DMS79 treated with DMSO at 0.1 percent for 48 hours (cell line): ENCODE results near the gene LAMA5.
A peak's percentile ranks its signal among the peaks of the same experiment; 100 is the strongest.

Experiments used
- DNase-seq: peaks from one replicate; lab custom pipeline; 2025; lab: John Stamatoyannopoulos, UW

Gene LAMA5

DNA sequence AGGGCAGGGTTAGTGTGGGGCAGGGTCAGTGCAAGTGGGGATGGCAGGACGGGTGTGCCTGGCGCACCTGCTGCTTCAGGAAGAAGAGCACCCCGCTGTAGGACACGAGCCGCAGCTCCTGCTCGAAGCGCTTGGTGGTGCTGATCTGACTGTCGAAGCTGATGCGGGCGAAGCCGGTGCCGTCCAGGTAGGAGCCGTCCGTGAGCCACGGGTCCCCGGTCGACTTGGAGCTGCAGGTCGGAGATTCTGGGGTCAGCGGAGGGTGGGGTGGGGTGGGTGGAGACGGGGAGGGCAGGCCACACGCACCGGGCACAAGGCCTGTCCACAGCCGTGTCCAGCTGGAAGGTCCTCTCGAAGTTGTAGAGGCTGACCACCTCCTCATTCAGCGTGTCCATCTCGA is 54.1 kb downstream of the LAMA5 start:
- DNase-seq = no peak

DNA sequence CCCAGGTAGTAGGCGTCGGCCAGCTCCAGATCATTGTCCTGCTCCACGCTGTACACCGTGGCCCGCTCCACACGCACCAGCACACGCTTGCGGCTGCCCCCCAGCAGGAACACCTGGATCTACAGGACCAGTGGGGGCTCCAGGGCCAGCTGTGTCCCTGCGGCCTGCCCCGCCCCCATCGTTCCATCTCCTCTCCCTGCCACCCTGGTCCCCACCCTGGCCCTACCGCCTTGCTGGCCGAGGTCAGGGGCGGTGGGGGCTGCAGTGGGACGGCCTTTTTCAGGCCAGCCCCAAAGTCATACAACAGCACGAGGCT is 54.5 kb downstream of the LAMA5 start:
- DNase-seq = no peak

DNA sequence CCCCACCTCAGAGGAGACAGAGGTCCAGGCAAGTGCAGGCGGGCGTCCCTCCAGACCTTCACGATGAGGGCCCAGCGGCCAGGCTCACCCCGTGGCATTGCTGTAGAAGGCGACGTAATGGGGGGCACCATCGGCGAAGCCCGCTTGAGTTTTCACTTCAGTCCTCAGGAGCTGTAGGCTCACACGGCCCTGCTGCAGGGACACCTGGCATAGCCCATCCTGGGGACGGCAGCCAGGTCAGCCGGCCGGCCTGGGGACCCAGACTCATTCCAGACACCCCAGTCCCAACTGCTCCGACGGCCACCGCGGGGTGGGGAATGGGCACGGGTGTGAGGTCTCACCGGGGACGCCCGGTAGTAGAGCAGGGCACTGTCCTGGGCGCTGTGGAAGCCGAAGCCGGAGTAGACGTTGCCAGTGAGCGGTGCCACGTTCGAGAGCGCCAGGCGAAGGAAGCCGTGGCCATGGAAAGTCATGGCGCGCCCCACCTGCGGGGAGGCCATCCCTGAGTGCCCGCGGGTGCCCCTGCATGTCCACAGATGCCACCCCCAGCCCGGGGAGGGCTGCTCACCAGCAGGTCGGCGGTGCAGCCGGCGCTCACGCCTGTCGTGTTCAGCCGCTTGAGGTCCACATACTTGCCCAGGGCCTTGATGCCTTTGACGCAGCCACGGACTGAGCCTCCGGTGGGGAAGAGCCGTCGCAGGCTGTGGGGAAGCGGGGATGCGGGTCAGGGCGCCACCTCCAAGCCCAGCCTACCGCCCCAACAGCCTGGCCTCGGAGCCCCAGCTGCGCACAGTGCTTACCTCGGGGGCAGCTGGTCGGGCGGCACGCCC is 55.1 kb downstream of the LAMA5 start:
- no peak for DNase-seq

DNA sequence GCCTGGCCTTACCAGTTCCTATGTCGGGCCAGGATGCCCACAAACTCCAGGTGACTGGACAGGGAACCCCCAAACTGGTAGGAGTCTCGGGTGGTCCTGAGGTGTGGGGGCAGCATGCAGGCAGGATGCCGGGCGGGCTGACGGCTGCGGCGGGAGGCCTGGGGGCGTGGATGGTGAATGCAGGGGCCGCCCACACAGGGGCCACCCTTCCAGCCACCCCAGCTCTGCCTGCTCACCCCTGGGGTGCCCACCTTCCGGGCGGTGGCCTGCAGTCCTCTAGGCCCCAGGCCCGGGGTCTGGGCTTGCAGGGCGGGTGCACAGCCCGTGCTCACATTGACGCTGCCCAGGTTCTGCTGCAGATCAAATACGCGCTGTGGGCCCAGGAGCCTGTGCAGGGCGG is 56.0 kb downstream of the LAMA5 start:
- DNase-seq = no peak

DNA sequence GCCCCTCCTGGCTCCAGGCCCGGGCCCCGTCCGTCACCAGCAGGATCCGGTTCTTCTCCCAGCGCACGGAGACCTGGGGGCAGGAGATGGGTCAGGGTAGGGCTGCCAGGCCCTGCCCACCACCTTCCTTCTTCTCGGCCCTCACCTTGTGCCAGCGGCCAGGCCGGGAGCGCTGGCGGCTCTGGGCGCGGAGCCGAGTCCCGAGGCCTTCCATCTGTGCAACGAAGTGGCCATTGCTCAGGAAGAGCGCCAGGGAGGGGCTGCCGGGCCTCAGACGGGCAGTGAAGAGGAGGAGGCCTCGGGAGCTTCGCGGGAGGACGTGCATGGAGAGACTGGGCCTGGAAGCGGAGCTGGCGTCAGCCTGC is 56.4 kb downstream of the LAMA5 start:
- DNase-seq = no peak

DNA sequence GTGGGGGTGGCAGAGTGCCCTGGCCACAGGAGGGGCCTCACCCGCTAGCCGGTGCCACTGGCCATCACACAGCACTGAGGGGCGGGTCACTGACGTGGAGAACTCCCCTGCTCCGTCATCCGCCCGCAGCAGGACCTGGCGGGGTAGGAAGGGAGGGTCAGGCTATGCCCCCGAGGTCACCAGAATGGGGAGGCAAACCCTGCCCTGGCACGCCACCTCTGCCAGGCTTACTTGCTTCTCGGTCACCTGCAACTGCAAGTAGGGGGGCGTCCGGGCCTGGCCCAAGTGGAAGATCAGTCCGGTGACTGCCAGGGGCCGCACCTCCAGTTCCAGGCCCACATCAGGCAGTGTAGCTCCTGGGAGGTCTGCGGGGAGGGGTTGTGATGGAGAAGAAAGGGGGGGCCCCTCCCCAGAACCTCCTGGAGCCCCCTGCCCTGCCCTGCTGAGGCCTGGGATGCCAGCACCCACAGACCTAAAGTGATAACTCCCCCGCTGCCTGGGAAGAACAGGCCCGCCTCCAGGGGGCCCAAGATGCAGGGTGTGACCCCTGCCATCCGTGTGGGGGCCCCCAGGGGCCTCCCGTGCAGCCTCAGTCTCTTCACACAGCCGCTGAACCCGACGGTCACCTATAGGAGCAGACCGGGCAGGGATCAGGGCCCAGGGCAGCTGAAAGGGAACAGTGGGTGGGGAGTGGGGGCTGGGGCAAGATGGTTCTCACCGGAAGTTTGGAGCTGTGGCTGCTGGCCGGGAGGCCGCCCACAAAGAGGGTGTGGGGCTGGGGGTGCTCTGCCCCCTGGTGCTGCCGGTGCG is 57.0 kb downstream of the LAMA5 start:
- DNase-seq = no peak

DNA sequence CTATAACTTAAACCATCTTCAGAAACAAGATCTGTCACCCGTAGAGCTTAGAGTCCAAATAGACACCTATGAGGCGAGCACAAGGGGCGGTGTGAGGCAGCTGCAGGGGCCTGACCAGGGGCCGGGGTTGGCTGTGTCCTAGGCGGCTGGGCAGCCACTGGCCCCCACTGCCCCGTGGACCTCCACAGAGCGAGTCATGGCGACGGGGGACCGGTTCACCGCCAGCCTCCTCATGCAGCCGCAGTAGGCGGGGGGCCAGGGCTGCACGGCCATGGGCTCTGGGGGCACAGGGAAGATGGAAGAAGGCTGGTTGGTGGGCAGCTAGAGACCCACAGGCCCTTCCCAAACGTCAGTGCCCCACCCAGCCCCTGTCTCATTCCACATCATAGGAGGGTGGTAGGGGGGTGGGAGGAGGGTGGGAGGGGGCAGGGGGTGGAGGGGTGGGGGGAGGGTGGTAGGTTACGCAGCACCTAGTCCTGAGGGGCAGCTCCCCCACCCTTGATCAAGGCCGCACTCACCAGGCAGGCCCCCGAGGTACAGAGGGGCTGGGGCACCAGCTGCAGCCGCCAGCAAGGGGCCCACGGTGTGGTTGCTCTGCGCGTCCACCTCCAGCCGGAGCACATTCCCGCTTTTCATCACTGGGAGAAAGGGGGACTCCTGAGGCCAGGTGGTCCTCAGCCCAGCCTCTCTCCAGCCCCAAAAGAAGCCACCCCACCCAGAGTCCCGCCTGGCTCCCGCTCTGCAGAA is 57.7 kb downstream of the LAMA5 start:
- DNase-seq = no peak

DNA sequence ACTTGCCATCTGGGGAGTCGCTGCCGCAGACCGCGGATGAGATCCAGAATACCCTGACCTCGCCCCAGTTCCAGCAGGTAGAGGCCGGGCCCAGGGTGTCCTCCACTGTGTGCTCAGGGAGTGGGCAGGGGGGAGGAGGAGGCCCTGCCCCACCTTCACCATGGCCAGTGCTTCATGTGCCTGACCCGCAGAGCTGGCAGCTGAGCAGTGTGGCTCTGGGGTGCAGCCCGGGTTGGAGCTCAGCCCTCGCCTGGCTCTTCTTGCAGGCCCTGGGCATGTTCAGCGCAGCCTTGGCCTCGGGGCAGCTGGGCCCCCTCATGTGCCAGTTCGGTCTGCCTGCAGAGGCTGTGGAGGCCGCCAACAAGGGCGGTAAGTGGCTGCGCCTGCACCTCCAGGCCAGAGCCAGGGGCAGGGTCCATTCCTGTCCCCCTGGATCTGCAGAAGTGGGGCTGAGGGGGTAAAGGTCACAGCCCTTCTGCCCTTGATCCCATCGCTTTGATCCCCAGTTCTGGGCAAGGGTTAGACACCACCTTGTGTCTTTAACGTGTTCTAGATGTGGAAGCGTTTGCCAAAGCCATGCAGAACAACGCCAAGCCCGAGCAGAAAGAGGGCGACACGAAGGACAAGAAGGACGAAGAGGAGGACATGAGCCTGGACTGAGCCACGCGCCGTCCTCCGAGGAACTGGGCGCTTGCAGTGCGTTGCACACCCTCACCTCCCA is 58.9 kb downstream of the LAMA5 start:
- DNase-seq = no peak

DNA sequence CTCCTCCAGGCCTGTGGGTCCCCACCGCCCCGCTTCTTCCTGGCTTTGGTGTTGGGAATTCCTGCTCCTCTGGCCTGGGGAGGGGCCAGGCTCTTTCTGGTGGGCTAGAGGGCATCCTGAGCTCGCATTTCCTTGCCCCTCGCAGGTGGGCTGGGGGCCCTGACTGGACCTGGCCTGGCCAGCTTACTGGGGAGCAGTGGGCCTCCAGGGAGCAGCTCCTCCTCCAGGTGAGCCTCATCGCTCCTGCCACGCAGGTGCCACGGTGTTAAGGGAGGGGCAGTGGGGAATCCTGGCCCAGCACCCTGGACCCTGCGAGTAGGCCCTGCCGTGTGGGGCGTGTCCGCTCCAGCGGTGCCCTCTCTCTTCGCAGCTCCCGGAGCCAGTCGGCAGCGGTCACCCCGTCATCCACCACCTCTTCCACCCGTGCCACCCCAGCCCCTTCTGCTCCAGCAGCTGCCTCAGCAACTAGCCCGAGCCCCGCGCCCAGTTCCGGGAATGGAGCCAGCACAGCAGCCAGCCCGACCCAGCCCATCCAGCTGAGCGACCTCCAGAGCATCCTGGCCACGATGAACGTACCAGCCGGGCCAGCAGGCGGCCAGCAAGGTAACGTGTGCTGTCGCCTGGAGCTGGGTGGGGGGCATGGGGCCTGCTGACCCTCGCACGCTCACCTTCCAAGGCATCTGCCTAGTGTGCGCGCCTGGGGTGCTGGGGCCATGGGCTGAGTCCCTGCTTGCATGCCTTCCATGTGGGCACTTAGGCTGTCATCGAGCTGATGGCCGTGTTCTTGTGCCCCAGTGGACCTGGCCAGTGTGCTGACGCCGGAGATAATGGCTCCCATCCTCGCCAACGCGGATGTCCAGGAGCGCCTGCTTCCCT is 59.6 kb downstream of the LAMA5 start:
- DNase-seq = no peak

DNA sequence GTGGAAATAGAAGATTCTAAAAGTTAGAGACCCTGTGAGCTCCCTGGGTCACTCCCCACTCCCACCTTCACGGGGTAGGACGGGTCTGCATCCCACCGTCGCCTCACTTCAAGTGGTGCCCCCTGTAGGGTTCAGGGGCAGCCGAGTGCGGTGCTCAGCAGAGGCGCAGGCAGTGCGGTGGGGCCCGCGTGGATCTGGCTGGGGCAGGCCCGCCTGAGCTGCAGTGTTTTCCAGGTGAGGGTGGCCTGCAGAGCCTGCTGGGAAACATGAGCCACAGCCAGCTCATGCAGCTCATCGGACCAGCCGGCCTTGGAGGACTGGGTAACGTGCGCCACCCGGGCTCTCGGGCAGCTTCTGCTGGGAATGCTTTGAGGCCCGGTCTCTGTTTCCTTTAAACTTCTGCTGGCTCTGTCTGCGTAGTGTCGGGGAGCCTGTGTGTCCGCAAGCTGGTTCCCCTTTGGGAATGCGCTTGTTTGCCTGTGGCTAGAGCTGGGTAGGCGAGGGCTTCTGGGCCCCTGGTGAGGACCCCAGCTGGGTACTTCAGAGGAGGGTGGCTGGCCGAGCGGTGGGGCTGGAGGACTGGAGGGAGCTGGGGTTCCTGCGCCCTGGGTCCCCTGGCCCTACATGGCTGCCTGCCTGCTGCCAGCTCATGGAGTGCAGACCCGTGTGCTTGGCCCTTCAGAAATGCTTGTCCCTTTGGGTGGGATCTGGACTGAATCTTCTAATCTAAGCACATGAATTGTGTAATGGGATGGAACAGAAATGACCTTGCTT is 60.5 kb downstream of the LAMA5 start:
- DNase-seq = no peak

DNA sequence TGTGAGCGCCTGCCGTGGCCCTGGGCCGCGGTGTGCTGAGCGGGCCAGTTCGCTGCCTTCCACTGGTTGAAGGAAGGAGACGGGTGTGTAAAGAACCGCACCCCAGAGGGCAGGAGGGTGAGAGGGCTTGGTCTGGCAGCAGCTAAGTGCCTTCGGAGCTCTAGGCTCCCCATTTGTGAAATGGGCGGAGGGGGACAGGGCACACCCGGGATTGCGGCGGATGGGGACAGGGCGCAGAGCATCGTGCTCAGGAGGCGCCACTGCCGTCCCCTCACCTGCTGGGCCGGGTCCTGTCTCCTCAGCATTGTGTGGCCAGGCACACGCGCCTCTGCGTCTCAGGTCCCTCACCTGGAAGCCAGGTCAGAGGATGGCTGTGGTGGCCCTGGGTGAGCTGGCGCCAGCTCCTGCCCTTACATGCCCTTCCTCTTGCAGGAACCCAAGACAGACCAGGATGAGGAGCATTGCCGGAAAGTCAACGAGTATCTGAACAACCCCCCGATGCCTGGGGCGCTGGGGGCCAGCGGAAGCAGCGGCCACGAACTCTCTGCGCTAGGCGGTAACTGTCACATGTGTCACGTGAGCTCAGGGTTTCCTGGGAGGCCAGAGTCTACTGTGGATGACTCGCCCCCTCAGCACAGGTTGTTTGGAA is 61.2 kb downstream of the LAMA5 start:
- DNase-seq = no peak

DNA sequence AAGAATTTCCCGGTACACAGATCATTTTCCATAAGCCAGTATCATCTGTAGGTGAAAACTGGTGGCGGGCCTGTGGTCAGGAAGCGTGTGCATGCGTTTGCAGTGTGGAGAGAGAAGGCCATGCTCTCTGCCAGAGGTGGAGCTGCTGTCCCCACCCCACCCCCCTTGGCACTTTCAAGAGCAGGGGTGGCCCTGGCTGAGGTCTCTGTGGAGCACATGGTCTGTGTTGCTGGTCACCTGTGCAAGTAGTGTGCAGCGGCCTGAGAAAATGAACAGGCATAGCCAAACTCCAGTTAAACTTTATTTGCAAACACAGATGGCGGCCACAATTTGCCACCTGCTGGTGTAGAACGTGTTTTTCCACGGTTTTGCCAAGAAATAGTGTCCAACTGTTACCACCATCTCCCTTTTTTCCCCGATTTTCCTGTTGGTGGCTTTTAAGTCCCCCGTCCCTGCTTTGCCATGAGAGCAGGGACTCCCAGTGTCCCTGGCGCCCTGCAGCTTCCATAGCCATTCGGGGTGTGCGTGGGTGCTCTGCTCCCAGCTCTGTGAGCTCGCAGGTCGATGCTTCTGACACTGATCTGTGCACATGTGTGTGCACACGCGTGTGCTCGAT is 61.9 kb downstream of the LAMA5 start:
- DNase-seq = no peak

DNA sequence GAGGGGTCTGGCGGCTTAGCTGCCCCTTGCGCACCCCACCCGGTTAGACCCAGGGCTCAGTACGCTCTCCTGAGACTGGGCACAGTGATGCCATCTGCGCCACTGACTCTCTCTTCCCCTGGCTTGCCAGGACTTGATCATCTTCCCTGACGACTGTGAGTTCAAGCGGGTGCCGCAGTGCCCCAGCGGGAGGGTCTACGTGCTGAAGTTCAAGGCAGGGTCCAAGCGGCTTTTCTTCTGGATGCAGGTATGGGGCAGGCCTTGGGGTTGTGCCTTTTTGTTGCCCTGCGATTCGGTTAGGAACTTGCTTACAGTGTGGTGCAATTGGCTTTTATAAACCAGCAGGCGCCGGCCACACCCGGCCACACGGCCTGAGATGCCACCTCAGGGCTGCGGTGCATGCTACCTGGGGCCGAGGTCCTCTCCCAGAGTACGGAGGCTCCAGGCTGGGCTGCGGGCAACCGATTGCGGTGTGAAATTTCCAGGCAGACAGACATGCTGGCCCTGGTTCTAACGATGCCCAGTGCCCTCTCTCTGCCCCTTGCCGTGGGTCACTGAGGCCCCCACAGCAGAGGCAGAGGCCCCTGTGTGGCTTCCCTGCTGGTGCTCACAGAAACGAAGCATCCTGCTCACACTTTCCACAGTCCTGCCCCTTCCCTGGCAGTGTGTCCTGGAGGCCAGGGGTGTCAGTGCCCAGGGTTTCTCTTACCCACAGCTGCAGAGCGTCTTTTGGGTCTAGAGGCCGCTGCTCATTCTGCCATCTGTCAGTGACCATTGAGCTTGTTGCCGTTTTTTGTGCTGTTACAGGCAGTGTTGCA is 62.6 kb downstream of the LAMA5 start:
- DNase-seq = no peak

DNA sequence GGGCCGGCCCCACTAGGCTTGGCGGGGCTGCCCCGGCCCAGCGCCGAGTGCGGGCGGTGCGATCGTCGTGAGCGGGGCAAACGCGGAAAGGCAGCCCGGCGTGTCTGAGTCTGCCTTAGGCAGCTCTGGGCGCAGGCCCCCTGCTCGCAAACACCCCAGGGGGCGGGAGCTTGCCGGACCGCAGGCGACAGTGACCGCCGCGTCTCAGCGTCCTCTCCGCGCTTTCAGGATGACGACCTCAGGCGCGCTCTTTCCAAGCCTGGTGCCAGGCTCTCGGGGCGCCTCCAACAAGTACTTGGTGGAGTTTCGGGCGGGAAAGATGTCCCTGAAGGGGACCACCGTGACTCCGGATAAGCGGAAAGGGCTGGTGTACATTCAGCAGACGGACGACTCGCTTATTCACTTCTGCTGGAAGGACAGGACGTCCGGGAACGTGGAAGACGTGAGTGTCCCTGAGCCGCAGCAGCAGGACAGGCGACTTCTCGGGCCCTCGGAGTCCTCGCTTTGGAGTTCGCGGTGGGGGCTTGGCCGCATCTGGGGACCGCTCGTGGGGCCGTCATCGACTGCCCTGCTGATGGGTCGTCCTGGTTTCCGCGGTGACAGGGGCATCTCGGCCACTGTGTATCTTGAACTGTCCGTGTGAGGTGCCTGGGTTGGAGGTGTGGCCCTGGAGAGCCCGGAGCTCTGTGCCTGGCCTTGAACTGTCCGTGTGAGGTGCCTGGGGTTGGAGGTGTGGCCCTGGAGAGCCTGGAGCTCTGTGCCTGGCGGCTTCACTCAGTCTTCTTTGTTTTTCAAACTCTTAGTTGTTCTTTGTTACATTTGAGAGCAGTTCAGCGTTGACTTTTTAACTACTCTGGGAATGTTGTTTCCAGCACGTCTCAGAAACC is 63.5 kb downstream of the LAMA5 start:
- no peak for DNase-seq

DNA sequence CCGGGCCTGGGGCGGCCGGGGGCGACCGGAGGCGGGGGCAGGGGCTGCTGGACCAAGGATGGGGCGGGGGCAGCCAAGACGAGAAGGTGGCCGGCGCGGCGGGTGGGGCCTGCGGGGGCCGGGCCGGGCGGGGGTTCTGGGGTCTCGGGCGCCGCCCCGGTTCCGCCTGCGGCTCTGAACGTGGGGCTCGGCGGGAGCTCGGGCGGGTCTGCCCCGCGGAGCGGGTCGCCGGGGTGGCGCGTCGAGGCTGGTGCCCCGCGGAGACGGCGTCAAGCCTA is 64.1 kb downstream of the LAMA5 start:
- no peak for DNase-seq

DNA sequence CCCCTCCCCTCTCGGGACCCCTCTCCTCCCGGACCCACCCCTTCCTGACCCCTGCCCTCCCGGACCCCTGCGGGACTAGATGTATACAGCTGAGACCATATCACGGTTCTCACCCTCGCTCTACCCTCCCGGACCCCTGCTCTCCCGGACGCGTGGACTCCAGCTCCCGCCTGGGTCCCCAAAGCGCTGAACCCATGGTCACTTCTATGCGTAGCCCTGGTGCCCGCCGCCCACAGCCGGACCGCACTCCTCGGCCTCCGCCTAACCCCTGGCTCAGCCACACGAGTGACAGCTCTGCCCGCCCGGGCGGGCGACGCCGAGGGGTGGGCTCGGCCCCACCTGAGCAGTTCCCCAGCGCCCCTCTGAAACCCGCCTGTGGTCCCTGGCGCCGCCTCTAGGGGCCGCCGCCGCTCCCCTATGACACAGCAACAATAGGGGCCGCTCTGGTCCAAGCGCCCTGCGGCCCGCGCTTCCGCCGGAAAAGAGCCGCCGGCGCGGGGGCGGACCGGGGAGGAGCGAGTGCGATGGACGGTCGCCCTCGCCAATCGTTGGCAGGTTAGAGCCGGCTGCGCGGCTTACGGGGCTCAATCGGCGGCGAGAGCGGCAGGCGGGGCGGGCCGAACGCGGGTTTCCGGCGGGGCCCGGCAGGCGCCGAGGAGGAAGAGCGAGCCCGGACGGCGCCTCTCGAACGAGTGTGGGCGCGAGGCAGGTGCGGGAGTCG is 64.6 kb downstream of the LAMA5 start, which contains the start of gene ADRM1:
Gene ADRM1 (plus strand): TSS at position 657 of the 721 bp plus-strand sequence. CDS start 572 bp downstream, outside the sequence.
- DNase-seq = peak; percentile 87

DNA sequence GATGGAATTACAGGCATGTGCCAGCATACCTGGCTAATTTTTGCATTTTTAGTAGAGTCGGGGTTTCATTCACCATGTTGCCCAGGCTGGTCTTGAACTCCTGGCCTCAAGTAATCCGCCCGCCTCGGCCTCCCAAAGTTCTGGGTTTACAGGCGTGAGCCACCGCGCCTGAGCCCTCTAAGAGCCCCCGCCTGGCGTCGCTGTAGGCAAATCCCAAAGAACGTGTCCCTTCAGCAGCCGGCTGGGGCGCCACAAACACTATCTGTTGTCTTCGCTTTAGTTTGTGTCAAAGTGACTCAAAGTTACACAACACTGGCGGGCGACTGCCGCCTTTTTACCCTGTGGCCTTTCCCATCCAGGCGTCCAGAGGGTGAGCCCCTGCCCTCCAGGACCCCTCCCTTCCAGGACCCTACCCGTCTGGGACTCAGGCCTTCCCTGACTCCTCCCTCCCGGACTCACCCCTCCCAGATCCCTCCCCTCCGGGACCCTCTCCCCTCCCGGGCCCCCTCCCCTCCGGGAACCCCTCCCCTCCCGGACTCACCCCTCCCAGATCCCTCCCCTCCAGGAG is 65.3 kb downstream of the LAMA5 start:
- DNase-seq = no peak
